ENCODE results near the gene PLEKHF1.

DNA sequence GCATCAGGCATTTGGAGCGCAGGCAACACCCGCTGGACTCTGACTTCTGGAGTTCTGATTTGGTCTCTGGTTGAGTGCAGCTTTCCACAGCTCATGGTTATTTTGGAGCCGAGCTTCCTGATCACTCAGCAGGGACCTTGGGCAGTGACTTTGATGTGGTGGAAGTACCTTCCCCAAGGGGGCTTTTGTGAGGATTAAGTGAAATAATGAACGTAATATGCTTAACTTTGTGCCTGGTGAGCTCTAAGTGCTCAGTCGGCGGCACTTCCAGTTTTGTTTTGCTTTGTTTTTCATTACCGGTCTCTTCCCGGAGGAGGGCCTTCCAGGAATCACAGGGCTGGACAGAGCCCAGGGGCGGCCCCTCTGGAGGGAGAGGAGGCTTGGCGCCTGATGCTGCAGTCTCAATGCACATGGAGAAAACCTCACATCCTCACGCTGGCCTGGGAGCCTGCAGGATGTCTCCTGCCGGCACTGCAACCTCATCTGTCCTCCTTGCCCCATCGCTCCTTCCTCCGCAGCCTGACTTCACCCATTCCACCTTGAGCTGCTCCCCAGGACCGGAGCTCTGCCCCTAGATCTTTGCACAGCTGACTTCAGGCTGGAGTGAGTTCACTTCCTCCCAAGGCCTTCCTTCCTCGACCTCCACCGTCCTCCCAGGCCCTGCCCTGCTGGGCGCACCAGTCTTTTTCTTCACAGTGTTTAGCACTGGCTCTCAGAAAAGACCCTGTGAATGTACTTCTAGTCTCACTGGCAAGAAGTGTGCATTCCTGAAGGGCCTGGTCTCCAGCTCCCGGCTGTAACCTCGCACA, 1.5 kb downstream of the PLEKHF1 start:
- TF ChIP-seq, protein P1, sequence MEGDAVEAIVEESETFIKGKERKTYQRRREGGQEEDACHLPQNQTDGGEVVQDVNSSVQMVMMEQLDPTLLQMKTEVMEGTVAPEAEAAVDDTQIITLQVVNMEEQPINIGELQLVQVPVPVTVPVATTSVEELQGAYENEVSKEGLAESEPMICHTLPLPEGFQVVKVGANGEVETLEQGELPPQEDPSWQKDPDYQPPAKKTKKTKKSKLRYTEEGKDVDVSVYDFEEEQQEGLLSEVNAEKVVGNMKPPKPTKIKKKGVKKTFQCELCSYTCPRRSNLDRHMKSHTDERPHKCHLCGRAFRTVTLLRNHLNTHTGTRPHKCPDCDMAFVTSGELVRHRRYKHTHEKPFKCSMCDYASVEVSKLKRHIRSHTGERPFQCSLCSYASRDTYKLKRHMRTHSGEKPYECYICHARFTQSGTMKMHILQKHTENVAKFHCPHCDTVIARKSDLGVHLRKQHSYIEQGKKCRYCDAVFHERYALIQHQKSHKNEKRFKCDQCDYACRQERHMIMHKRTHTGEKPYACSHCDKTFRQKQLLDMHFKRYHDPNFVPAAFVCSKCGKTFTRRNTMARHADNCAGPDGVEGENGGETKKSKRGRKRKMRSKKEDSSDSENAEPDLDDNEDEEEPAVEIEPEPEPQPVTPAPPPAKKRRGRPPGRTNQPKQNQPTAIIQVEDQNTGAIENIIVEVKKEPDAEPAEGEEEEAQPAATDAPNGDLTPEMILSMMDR (IDR thresholded peaks at IDR 0.05) = no peak
- TF ChIP-seq POLR2A (IDR thresholded peaks at IDR 0.05) = no peak
